Mesendoderm (in vitro differentiated cells): ENCODE measurements around the gene PHACTR1.

ENCODE experiments used
- DNase-seq: peaks from one replicate; pipeline ENCODE4 v3.0.0; 2013
- H2AK5ac ChIP-seq: 2 replicates; pipeline ENCODE4 v1.6.1; 2013; ENCODE audit warnings: low read length, inconsistent platforms
- H2BK120ac ChIP-seq: 2 replicates; pipeline ENCODE4 v1.6.1; 2013; ENCODE audit warnings: low read depth, mild to moderate bottlenecking, low read length, moderate library complexity, mixed read lengths
- H2BK15ac ChIP-seq: replicated peaks from 2 replicates; pipeline ENCODE4 v1.6.1; 2013; ENCODE audit warnings: low read depth, mild to moderate bottlenecking, moderate library complexity
- H2BK5ac ChIP-seq: 2 replicates; pipeline ENCODE4 v1.6.1; 2013; ENCODE audit warnings: low read length, inconsistent platforms
- H3K18ac ChIP-seq: 2 replicates; pipeline ENCODE4 v1.6.1; 2013; ENCODE audit warnings: mild to moderate bottlenecking, low read length, mixed read lengths
- H3K23ac ChIP-seq: one replicate; pipeline ENCODE4 v1.6.1; 2013; ENCODE audit warnings: low read length
- H3K27ac ChIP-seq: 2 replicates; pipeline ENCODE4 v1.5.1; 2013; ENCODE audit warnings: low read depth, mild to moderate bottlenecking, inconsistent platforms, low read length, moderate library complexity
- H3K27me3 ChIP-seq: 2 replicates; pipeline ENCODE4 v1.6.1; 2013; ENCODE audit warnings: low read length, control low read depth, mild to moderate bottlenecking, inconsistent platforms; ENCODE audit not compliant: insufficient read depth, poor library complexity
- H3K36me3 ChIP-seq: 2 replicates; pipeline ENCODE4 v1.6.1; 2013; ENCODE audit warnings: low read length, inconsistent platforms; ENCODE audit not compliant: control insufficient read depth, insufficient read depth
- H3K4ac ChIP-seq: one replicate; pipeline ENCODE4 v1.6.1; 2013; ENCODE audit warnings: low read depth, mild to moderate bottlenecking, low read length, moderate library complexity
- H3K4me1 ChIP-seq: 2 replicates; pipeline ENCODE4 v1.6.1; 2013; ENCODE audit warnings: low read depth, low read length, inconsistent platforms; ENCODE audit not compliant: control insufficient read depth
- H3K4me2 ChIP-seq: 2 replicates; pipeline ENCODE4 v1.6.1; 2013; ENCODE audit warnings: low read length
- H3K4me3 ChIP-seq: 2 replicates; pipeline ENCODE4 v1.5.1; 2013; ENCODE audit warnings: mild to moderate bottlenecking, low read length
- H3K56ac ChIP-seq: one replicate; pipeline ENCODE4 v1.6.1; 2013; ENCODE audit warnings: low read length
- H3K79me1 ChIP-seq: 2 replicates; pipeline ENCODE4 v1.6.1; 2013; ENCODE audit warnings: low read length, inconsistent platforms
- H3K79me2 ChIP-seq: 2 replicates; pipeline ENCODE4 v1.6.1; 2013; ENCODE audit warnings: mild to moderate bottlenecking, low read length; ENCODE audit not compliant: control insufficient read depth, insufficient read depth
- H3K9ac ChIP-seq: 2 replicates; pipeline ENCODE4 v1.6.1; 2013; ENCODE audit warnings: low read length, inconsistent platforms
- H4K5ac ChIP-seq: one replicate; pipeline ENCODE4 v1.6.1; 2013; ENCODE audit warnings: low read length
- H4K8ac ChIP-seq: one replicate; pipeline ENCODE4 v1.6.1; 2013; ENCODE audit warnings: low read depth, mild to moderate bottlenecking, control low read depth, low read length, moderate library complexity
- WGBS: extraction: QIAGEN DNeasy Blood & Tissue Kit; methylation state at CpG from one replicate; pipeline ENCODE4 v1.1.7; 2013; ENCODE audit warnings: low lambda C conversion rate, missing lambda C conversion rate; ENCODE audit not compliant: insufficient coverage; ENCODE audit errors: extremely low coverage; 5-methylcytosine and 5-hydroxymethylcytosine counted together

The PHACTR1 gene

DNA sequence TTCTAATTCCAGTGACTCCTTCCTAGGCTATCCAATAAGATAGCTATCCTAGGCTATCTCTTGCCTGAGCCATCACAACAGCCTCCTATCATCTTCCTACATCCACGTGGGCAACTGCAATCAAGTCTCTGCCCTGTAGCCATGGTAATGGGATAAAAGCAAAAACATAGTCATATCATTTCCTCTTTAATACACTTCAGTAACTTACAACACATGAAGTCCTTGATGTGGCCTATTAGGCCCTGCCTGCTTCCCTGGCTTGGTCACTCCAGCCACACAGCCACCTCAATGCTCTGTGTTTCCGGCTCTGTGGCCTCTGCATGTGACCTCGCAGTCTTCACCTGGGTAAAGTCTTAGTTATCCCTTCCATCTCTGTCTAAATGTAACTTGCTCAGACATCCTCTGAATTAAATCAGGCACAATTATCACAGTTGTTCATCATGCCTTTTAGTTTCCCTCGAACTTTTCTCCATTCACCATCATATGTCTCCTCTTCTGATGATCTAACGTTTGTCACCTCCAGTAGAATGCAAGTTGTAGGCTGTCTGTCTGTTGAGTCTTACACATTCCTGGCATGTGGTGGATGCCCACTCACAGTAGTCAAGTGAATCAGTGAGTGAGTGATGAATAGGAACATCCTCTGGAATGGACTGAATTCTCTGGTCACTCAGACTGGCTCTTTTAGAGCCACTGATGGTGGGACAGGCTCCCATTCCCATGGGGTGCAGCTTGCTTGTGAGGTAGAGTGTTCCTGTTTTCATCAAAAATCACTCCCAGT is 382.4 kb downstream of the PHACTR1 start:
- no peak overlapping the region for H3K56ac ChIP-seq
- no peak for DNase-seq
- H3K4me2 ChIP-seq, result no peak overlapping the region
- no peaks in the 10 kb centered on the region for H3K36me3 ChIP-seq
- no peak overlapping the region for H3K4ac ChIP-seq
- no peak overlapping the region for H3K4me3 ChIP-seq
- WGBS, result no CpG with 5 or more reads among the region's 5 CpGs
- H2BK5ac ChIP-seq, result no peak overlapping the region
- H3K23ac ChIP-seq, result no peak overlapping the region
- H2BK120ac ChIP-seq, result no peak overlapping the region
- H3K79me2 ChIP-seq, result no peaks in the 10 kb centered on the region
- no peak overlapping the region for H3K27ac ChIP-seq
- H3K9ac ChIP-seq, result no peak overlapping the region
- H4K8ac ChIP-seq, result no peak overlapping the region
- H4K5ac ChIP-seq, result no peak overlapping the region
- no peaks in the 10 kb centered on the region for H3K27me3 ChIP-seq
- no peak overlapping the region for H2AK5ac ChIP-seq
- no peak overlapping the region for H3K18ac ChIP-seq
- no peak overlapping the region for H2BK15ac ChIP-seq
- no peaks in the 10 kb centered on the region for H3K4me1 ChIP-seq
- no peaks in the 10 kb centered on the region for H3K79me1 ChIP-seq

DNA sequence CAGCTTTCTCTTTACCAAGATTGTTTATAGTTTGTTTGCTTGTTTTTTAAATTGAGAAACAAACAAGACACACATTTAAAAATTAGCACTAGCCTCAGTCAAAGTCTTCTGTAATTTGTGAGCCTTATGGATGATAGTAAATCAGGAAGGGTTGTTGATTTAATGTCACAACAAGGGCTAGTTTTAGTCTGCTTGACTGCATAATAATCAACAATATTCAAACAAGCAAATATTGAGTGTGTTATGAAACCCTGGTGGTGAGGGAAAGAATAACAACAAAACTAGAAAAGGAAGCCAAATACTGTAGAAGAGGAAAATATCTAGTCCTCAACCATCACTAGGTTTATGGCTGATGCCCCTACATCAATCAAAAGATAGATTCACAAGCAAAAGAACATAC is 383.2 kb downstream of the PHACTR1 start:
- Histone ChIP-seq H2BK15ac (no peak overlapping the region), H3K9ac (no peak overlapping the region), H4K5ac (no peak overlapping the region), H2BK5ac (no peak overlapping the region), H3K18ac (no peak overlapping the region), H3K4me2 (no peak overlapping the region), H3K27ac (no peak overlapping the region), H3K4me3 (no peak overlapping the region), H2BK120ac (no peak overlapping the region), H3K79me1 (no peaks in the 10 kb centered on the region), H3K79me2 (no peaks in the 10 kb centered on the region), H3K4me1 (no peaks in the 10 kb centered on the region), H3K4ac (no peak overlapping the region), H3K56ac (no peak overlapping the region), H2AK5ac (no peak overlapping the region), H3K36me3 (no peaks in the 10 kb centered on the region), H3K23ac (no peak overlapping the region), H4K8ac (no peak overlapping the region), H3K27me3 (no peaks in the 10 kb centered on the region)
- DNase-seq, result no peak

DNA sequence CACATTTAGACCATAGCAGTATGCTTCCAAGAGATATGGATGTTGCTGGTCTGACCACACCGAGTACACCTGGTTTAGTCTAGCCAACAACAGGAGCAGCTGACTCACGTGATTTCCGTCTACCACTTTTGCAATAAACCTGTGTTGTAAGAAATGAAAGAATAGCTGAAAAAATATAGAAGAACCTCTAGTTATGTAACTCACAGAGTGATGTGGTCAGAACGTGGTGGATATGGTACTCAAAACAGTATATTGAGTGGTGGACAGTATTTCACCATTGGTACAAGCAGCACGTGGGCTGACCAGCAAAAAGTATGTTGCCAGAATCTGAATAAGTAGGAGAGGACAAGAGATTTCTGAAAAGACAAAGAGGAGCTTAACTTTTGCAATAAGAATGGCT is 384.8 kb downstream of the PHACTR1 start:
- no peaks in the 10 kb centered on the region for H3K79me1 ChIP-seq
- no peak overlapping the region for H2BK5ac ChIP-seq
- no peak overlapping the region for H4K8ac ChIP-seq
- H2AK5ac ChIP-seq, result no peak overlapping the region
- no peak overlapping the region for H3K4me2 ChIP-seq
- no peaks in the 10 kb centered on the region for H3K4me1 ChIP-seq
- H3K4me3 ChIP-seq, result no peak overlapping the region
- H3K27me3 ChIP-seq, result no peaks in the 10 kb centered on the region
- no peak overlapping the region for H3K27ac ChIP-seq
- H3K79me2 ChIP-seq, result no peaks in the 10 kb centered on the region
- no peak overlapping the region for H2BK120ac ChIP-seq
- H3K18ac ChIP-seq, result no peak overlapping the region
- no peak overlapping the region for H3K56ac ChIP-seq
- no peaks in the 10 kb centered on the region for H3K36me3 ChIP-seq
- WGBS, result no CpG with 5 or more reads among the region's 5 CpGs
- no peak overlapping the region for H3K4ac ChIP-seq
- no peak overlapping the region for H2BK15ac ChIP-seq
- H4K5ac ChIP-seq, result no peak overlapping the region
- H3K23ac ChIP-seq, result no peak overlapping the region
- no peak for DNase-seq
- H3K9ac ChIP-seq, result no peak overlapping the region

DNA sequence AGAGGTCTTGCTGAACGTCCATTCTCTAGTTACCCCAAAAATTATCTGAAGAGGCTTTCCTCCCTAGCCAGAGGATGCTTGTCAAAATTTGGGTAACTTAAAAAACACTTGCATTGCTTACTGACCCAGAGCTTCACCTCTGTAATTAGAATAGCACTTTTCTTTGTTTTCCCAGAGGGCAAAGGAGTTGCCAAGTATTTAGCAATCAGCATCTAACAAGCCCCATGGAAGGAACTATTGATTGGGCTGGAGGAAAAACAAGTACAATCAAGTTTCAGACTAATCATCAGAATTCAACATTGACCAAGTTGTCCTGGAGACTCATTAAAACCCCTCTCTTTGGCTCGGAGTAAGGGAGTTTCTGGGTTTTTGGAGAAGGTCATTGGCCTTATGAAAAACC is 385.4 kb downstream of the PHACTR1 start:
- H3K23ac ChIP-seq, result no peak overlapping the region
- H3K4me2 ChIP-seq, result no peak overlapping the region
- H4K8ac ChIP-seq, result no peak overlapping the region
- H2BK15ac ChIP-seq, result no peak overlapping the region
- H2AK5ac ChIP-seq, result no peak overlapping the region
- no peak overlapping the region for H3K56ac ChIP-seq
- no CpG with 5 or more reads among the region's 2 CpGs for WGBS
- no peak overlapping the region for H3K18ac ChIP-seq
- H3K27me3 ChIP-seq, result no peaks in the 10 kb centered on the region
- no peaks in the 10 kb centered on the region for H3K4me1 ChIP-seq
- no peak for DNase-seq
- no peak overlapping the region for H3K4me3 ChIP-seq
- H3K79me2 ChIP-seq, result no peaks in the 10 kb centered on the region
- no peak overlapping the region for H4K5ac ChIP-seq
- no peak overlapping the region for H2BK5ac ChIP-seq
- H3K27ac ChIP-seq, result no peak overlapping the region
- no peak overlapping the region for H3K4ac ChIP-seq
- H3K9ac ChIP-seq, result no peak overlapping the region
- no peaks in the 10 kb centered on the region for H3K79me1 ChIP-seq
- H3K36me3 ChIP-seq, result no peaks in the 10 kb centered on the region
- H2BK120ac ChIP-seq, result no peak overlapping the region

DNA sequence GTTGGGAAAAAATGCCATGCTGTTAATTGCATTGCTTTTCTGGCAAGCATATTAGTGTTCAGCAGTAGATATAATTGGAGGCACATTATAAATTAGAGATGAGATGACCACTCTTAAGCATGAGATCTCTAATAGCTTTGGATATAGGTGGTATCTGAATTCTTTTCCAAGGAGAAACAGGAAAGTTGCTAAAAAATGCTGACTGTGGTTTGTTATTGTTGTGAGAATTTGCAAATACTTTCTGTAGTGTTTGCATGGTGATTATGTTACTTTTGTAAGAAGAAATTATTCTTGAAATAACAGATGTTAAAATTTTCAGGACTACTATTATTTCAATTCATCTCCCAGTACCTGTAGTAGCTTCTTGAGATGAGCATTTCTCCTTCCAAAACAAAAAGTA is 386.6 kb downstream of the PHACTR1 start:
- Histone ChIP-seq H3K9ac (no peak overlapping the region), H3K36me3 (no peaks in the 10 kb centered on the region), H3K79me1 (no peaks in the 10 kb centered on the region), H3K18ac (no peak overlapping the region), H3K27ac (no peak overlapping the region), H2BK120ac (no peak overlapping the region), H3K4me3 (no peak overlapping the region), H3K4me2 (no peak overlapping the region), H3K4me1 (no peaks in the 10 kb centered on the region), H4K8ac (no peak overlapping the region), H3K23ac (no peak overlapping the region), H3K79me2 (no peaks in the 10 kb centered on the region), H4K5ac (no peak overlapping the region), H2BK15ac (no peak overlapping the region), H3K27me3 (no peaks in the 10 kb centered on the region), H3K4ac (no peak overlapping the region), H2AK5ac (no peak overlapping the region), H2BK5ac (no peak overlapping the region), H3K56ac (no peak overlapping the region)
- no peak for DNase-seq

DNA sequence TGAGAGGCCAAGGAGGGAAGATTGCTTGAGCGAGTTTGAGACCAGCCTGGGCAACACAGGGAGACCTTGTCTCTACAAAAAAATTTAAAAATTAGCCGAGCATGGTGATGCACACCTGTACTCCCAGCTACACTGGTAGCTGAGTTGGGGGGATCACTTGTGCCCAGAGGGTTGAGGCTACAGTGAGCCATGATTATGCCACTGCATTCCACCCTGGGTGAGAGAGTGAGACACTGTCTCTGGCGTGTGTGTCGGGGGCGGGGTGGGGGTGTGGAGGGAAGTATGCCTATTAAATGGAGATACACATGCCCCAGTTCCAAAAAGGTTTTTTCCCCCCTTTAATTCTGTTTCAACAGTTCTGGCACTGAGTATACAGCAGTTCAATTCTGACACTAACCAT is 388.6 kb downstream of the PHACTR1 start:
- Histone ChIP-seq H2AK5ac (no peak overlapping the region), H3K9ac (no peak overlapping the region), H2BK5ac (no peak overlapping the region), H4K8ac (no peak overlapping the region), H3K27me3 (no peaks in the 10 kb centered on the region), H3K79me2 (no peaks in the 10 kb centered on the region), H3K4ac (no peak overlapping the region), H2BK15ac (no peak overlapping the region), H3K79me1 (no peaks in the 10 kb centered on the region), H2BK120ac (no peak overlapping the region), H3K4me2 (no peak overlapping the region), H3K27ac (no peak overlapping the region), H3K4me1 (no peaks in the 10 kb centered on the region), H3K23ac (no peak overlapping the region), H3K18ac (no peak overlapping the region), H4K5ac (no peak overlapping the region), H3K56ac (no peak overlapping the region), H3K36me3 (no peaks in the 10 kb centered on the region), H3K4me3 (no peak overlapping the region)
- no peak for DNase-seq
- WGBS, result no CpG with 5 or more reads among the region's 5 CpGs
